Loucy (cell line): ENCODE results near the gene GPR39.

Experiments used
- H2AFZ ChIP-seq: fragments of 200-600 bp; sonication (generic); 2 replicates; pipeline ENCODE4 v1.6.0; 2016; ENCODE audit warnings: antibody characterized with exemption, mild to moderate bottlenecking, low read length, moderate library complexity
- H3F3A ChIP-seq: fragments of 200-600 bp; 2 replicates; pipeline ENCODE4 v1.6.0; 2016; ENCODE audit warnings: antibody characterized with exemption, low read depth, mild to moderate bottlenecking
- H3K27me3 ChIP-seq: fragments of 200-600 bp; sonication (generic); 2 replicates; pipeline ENCODE4 v1.6.1; 2014; ENCODE audit warnings: low read length, mild to moderate bottlenecking; ENCODE audit not compliant: insufficient read depth, poor library complexity, severe bottlenecking
- H3K36me3 ChIP-seq: fragments of 200-600 bp; sonication (generic); 2 replicates; pipeline ENCODE4 v1.6.1; 2016; ENCODE audit warnings: low read length; ENCODE audit not compliant: insufficient read depth
- H3K4me1 ChIP-seq: fragments of 200-600 bp; sonication (generic); 2 replicates; pipeline ENCODE4 v1.5.1; 2014; ENCODE audit warnings: low read length, mild to moderate bottlenecking; ENCODE audit not compliant: insufficient read depth, poor library complexity, severe bottlenecking
- H3K4me2 ChIP-seq: fragments of 200-600 bp; sonication (generic); 2 replicates; pipeline ENCODE4 v1.6.0; 2014; ENCODE audit warnings: antibody characterized with exemption, low read length, low read depth, mild to moderate bottlenecking; ENCODE audit not compliant: poor library complexity, severe bottlenecking
- H3K4me3 ChIP-seq: fragments of 200-600 bp; sonication (generic); 2 replicates; pipeline ENCODE4 v1.5.1; 2014; ENCODE audit warnings: low read length, mild to moderate bottlenecking, mixed read lengths; ENCODE audit not compliant: poor library complexity, severe bottlenecking
- H3K79me2 ChIP-seq: fragments of 200-600 bp; sonication (generic); 2 replicates; pipeline ENCODE4 v1.6.1; 2014; ENCODE audit warnings: low read length; ENCODE audit not compliant: insufficient read depth
- H3K9ac ChIP-seq: fragments of 200-600 bp; sonication (generic); 2 replicates; pipeline ENCODE4 v1.6.0; 2014; ENCODE audit warnings: mild to moderate bottlenecking, low read depth, low read length, moderate library complexity; ENCODE audit not compliant: poor library complexity, severe bottlenecking
- H3K9me2 ChIP-seq: fragments of 200-600 bp; sonication (generic); replicated peaks from 2 replicates; pipeline ENCODE4 v1.6.1; 2016; ENCODE audit warnings: low read depth, low read length, mixed read lengths
- H3K9me3 ChIP-seq: fragments of 200-600 bp; sonication (generic); 2 replicates; pipeline ENCODE4 v1.6.1; 2014; ENCODE audit warnings: mild to moderate bottlenecking, antibody characterized with exemption, low read length, low read depth; ENCODE audit not compliant: insufficient read depth
- H4K20me1 ChIP-seq: fragments of 200-600 bp; sonication (generic); 2 replicates; pipeline ENCODE4 v1.6.0; 2014; ENCODE audit warnings: antibody characterized with exemption, low read length, mild to moderate bottlenecking; ENCODE audit not compliant: insufficient read depth, poor library complexity, severe bottlenecking
- CTCF ChIP-seq: fragments of 200-600 bp; sonication (generic); conservative IDR thresholded peaks from 2 replicates; pipeline ENCODE4 v1.5.1; 2014; ENCODE audit warnings: mild to moderate bottlenecking, antibody characterized with exemption, low read length
- EZH2phosphoT487 ChIP-seq: fragments of 200-600 bp; IDR thresholded peaks from 2 replicates; pipeline ENCODE4 v1.6.1; 2018; ENCODE audit warnings: antibody characterized with exemption, mild to moderate bottlenecking, moderate library complexity, borderline replicate concordance

Gene GPR39

GRCh38 chr2:132412021-132412420 is 4.6 kb upstream of the GPR39 start:
- H3F3A ChIP-seq, result no peaks in the 10 kb centered on the region
- H3K27me3 ChIP-seq, result no peaks in the 10 kb centered on the region
- no peak overlapping the region for H2AFZ ChIP-seq
- H3K36me3 ChIP-seq, result no peaks in the 10 kb centered on the region
- no peak overlapping the region for H3K4me3 ChIP-seq
- H3K9me2 ChIP-seq, result no peaks in the 10 kb centered on the region
- H3K9ac ChIP-seq, result no peak overlapping the region
- no peaks in the 10 kb centered on the region for H3K4me1 ChIP-seq
- H3K9me3 ChIP-seq, result peaks cover 5% of the 10 kb centered on the region; the same call in 1 of the 2 replicates
- TF ChIP-seq CTCF (no peak), EZH2phosphoT487 (no peak)
- H3K4me2 ChIP-seq, result no peak overlapping the region
- H4K20me1 ChIP-seq, result no peaks in the 10 kb centered on the region
- H3K79me2 ChIP-seq, result no peaks in the 10 kb centered on the region

GRCh38 chr2:132414081-132414480 is 2.5 kb upstream of the GPR39 start:
- TF ChIP-seq EZH2phosphoT487, result no peak
- TF ChIP-seq CTCF, result no peak
- H3K79me2 ChIP-seq, result no peaks in the 10 kb centered on the region
- H3K4me2 ChIP-seq, result no peak overlapping the region
- H3K4me3 ChIP-seq, result no peak overlapping the region
- H3K9ac ChIP-seq, result no peak overlapping the region
- H3F3A ChIP-seq, result no peaks in the 10 kb centered on the region
- H2AFZ ChIP-seq, result no peak overlapping the region
- peaks cover 5% of the 10 kb centered on the region; the same call in 1 of the 2 replicates for H3K9me3 ChIP-seq
- no peaks in the 10 kb centered on the region for H3K27me3 ChIP-seq
- H4K20me1 ChIP-seq, result no peaks in the 10 kb centered on the region
- no peaks in the 10 kb centered on the region for H3K36me3 ChIP-seq
- no peaks in the 10 kb centered on the region for H3K9me2 ChIP-seq
- no peaks in the 10 kb centered on the region for H3K4me1 ChIP-seq

- TF ChIP-seq CTCF (no peak), EZH2phosphoT487 (no peak)
- no peaks in the 10 kb centered on the region for H3K36me3 ChIP-seq
- H2AFZ ChIP-seq, result no peak overlapping the region
- H3K79me2 ChIP-seq, result no peaks in the 10 kb centered on the region
- H3K9ac ChIP-seq, result no peak overlapping the region
- no peaks in the 10 kb centered on the region for H4K20me1 ChIP-seq
- no peaks in the 10 kb centered on the region for H3K27me3 ChIP-seq
- no peak overlapping the region for H3K4me2 ChIP-seq
- H3K9me2 ChIP-seq, result no peaks in the 10 kb centered on the region
- no peak overlapping the region for H3K4me3 ChIP-seq
- H3K4me1 ChIP-seq, result no peaks in the 10 kb centered on the region
- H3F3A ChIP-seq, result no peaks in the 10 kb centered on the region
- peaks cover 5% of the 10 kb centered on the region; the same call in 1 of the 2 replicates for H3K9me3 ChIP-seq
Measured at GRCh38 chr2:132415256-132415914, 1.2 kb upstream of the GPR39 start.
